Liver (tissue), 9 donors: ENCODE results near the gene ETFRF1. TPM values are rescaled to one million over a fixed set of nuclear protein-coding genes. Genes with fewer than 3 reads are reported as not detected.

ENCODE experiments used
- DNase-seq: peaks from one replicate; pipeline ENCODE4 v3.0.0-alpha.2; 2017; ENCODE audit warnings: low spot score
- H3K27ac ChIP-seq, 2 donors: one replicate each; pipeline ENCODE4 v1.7.0; 2013; ENCODE audit warnings: inconsistent platforms in 2 of 2, low read length in 2 of 2, control low read depth in 1 of 2, low read depth in 1 of 2, mild to moderate bottlenecking in 1 of 2
- H3K27me3 ChIP-seq, 4 donors: one replicate each; pipeline versions ENCODE4 v1.6.1 to v1.7.0; 2013; ENCODE audit warnings: low read length in 3 of 4, inconsistent platforms in 1 of 4, mild to moderate bottlenecking in 1 of 4, moderate library complexity in 1 of 4; ENCODE audit not compliant: control insufficient read depth in 4 of 4, insufficient read depth in 4 of 4
- H3K36me3 ChIP-seq, 4 donors: one replicate each; pipeline versions ENCODE4 v1.6.1 to v1.7.0; 2013; ENCODE audit warnings: low read length in 3 of 4, mild to moderate bottlenecking in 3 of 4, low read depth in 1 of 4, moderate library complexity in 1 of 4; ENCODE audit not compliant: control insufficient read depth in 4 of 4, insufficient read depth in 3 of 4
- H3K4me1 ChIP-seq, 4 donors: one replicate each; pipeline versions ENCODE4 v1.6.1 to v1.7.0; 2013; ENCODE audit warnings: low read length in 3 of 4, mild to moderate bottlenecking in 3 of 4, moderate library complexity in 1 of 4; ENCODE audit not compliant: control insufficient read depth in 4 of 4, insufficient read depth in 4 of 4
- H3K4me3 ChIP-seq, 3 donors: one replicate each; pipeline versions ENCODE4 v1.6.1 to v1.7.0; 2013; ENCODE audit warnings: low read length in 3 of 3, control low read depth in 1 of 3, low read depth in 1 of 3, mild to moderate bottlenecking in 1 of 3
- H3K9ac ChIP-seq, 2 donors: one replicate each; pipeline ENCODE4 v1.7.0; 2013; ENCODE audit warnings: low read length in 2 of 2, mild to moderate bottlenecking in 2 of 2, moderate library complexity in 2 of 2, control low read depth in 1 of 2, low read depth in 1 of 2
- H3K9me3 ChIP-seq, 4 donors: one replicate each; pipeline versions ENCODE4 v1.6.1 to v1.7.0; 2013; ENCODE audit warnings: low read length in 3 of 4; ENCODE audit not compliant: control insufficient read depth in 4 of 4
- ATF3 ChIP-seq: IDR thresholded peaks from 2 replicates; pipeline ENCODE4 v1.6.1; 2016; ENCODE audit warnings: antibody characterized with exemption
- CTCF ChIP-seq: fragments of 150-350 bp; IDR thresholded peaks from 2 replicates; pipeline ENCODE4 v1.5.1; 2017; ENCODE audit warnings: improper control_type of control experiment, low read depth, low read length; ENCODE audit not compliant: missing input control
- EGR1 ChIP-seq, 2 donors: IDR thresholded peaks; 2 replicates each; pipeline ENCODE4 v1.6.1; 2016 to 2018; ENCODE audit warnings: antibody characterized with exemption in 2 of 2, low read depth in 2 of 2
- FOXA1 ChIP-seq: IDR thresholded peaks from 2 replicates; pipeline ENCODE4 v1.6.1; 2016; ENCODE audit warnings: antibody characterized with exemption
- FOXA2 ChIP-seq: IDR thresholded peaks from 2 replicates; pipeline ENCODE4 v1.6.1; 2016; ENCODE audit warnings: antibody characterized with exemption
- GABPA ChIP-seq, 2 donors: IDR thresholded peaks in 1 of 2; conservative IDR thresholded peaks in 1 of 2; 2 replicates each; pipeline ENCODE4 v1.6.1; 2016; ENCODE audit warnings: antibody characterized with exemption in 2 of 2, mild to moderate bottlenecking in 1 of 2, moderate library complexity in 1 of 2
- HNF4A ChIP-seq, 2 donors: conservative IDR thresholded peaks; 2 replicates each; pipeline ENCODE4 v1.6.1; 2016; ENCODE audit warnings: antibody characterized with exemption in 2 of 2, mild to moderate bottlenecking in 2 of 2
- HNF4G ChIP-seq: IDR thresholded peaks from 2 replicates; pipeline ENCODE4 v1.6.1; 2016; ENCODE audit warnings: antibody characterized with exemption
- JUND ChIP-seq, 2 donors: IDR thresholded peaks; 2 replicates each; pipeline ENCODE4 v1.6.1; 2016; ENCODE audit warnings: antibody characterized with exemption in 2 of 2
- MAX ChIP-seq: IDR thresholded peaks from 2 replicates; pipeline ENCODE4 v1.6.1; 2016; ENCODE audit warnings: antibody characterized with exemption
- NR2F2 ChIP-seq: IDR thresholded peaks from 2 replicates; pipeline ENCODE4 v1.6.1; 2016; ENCODE audit warnings: antibody characterized with exemption
- RAD21 ChIP-seq, 2 donors: IDR thresholded peaks; 2 replicates each; pipeline ENCODE4 v1.6.1; 2016; ENCODE audit warnings: antibody characterized with exemption in 2 of 2, mild to moderate bottlenecking in 2 of 2
- REST ChIP-seq: IDR thresholded peaks from 2 replicates; pipeline ENCODE4 v1.6.1; 2016; ENCODE audit warnings: antibody characterized with exemption, mild to moderate bottlenecking
- RXRA ChIP-seq, 2 donors: IDR thresholded peaks; 2 replicates each; pipeline ENCODE4 v1.6.1; 2017 to 2018; ENCODE audit warnings: antibody characterized with exemption in 2 of 2, mild to moderate bottlenecking in 1 of 2
- SP1 ChIP-seq: IDR thresholded peaks from 2 replicates; pipeline ENCODE4 v1.6.1; 2018; ENCODE audit warnings: antibody characterized with exemption, mild to moderate bottlenecking
- TAF1 ChIP-seq: conservative IDR thresholded peaks from 2 replicates; pipeline ENCODE4 v1.6.1; 2016; ENCODE audit warnings: antibody characterized with exemption, mild to moderate bottlenecking
- YY1 ChIP-seq: IDR thresholded peaks from 2 replicates; pipeline ENCODE4 v1.6.1; 2016; ENCODE audit warnings: antibody characterized with exemption, mild to moderate bottlenecking
- ZBTB33 ChIP-seq: IDR thresholded peaks from 2 replicates; pipeline ENCODE4 v1.6.1; 2016; ENCODE audit warnings: antibody characterized with exemption
- WGBS: extraction: QIAGEN DNeasy Blood & Tissue Kit; methylation state at CpG from one replicate; pipeline ENCODE4 v1.1.7; 2013; 5-methylcytosine and 5-hydroxymethylcytosine counted together
- polyA plus RNA-seq, 2 donors: library from polyadenylated mRNA; stranded (reverse) in 1 of 2; unstranded in 1 of 2; fragments of 200-250 nt in 1 of 2; fragments of >200 nt in 1 of 2; fragmentation: Nextera tagmentation in 1 of 2; extraction: Ambion mirVana in 1 of 2; gene quantifications; one replicate each; pipeline versions ENCODE4 v1.2.1 to v1.2.3, GENCODE V29; 2013 to 2015
- total RNA-seq, 2 donors: library from RNA; depleted of rRNA; stranded (reverse); fragments of >200 nt; gene quantifications; one replicate each; pipeline ENCODE4 v1.2.3, GENCODE V29; 2014
- donor health status: healthy.
- donor health status: healthy.
- donor health status: healthy.
- donor health status: healthy.
- donor health status: healthy.

ETFRF1 gene
- total RNA-seq (10 to 100 TPM; 25.4 to 65.8 TPM), polyA plus RNA-seq (100 to 1,000 TPM in 1 of 2 donors, 10 to 100 TPM in 1; 22.8 to 141 TPM)

- no peaks in the 10 kb centered on the region for H3K36me3 ChIP-seq
- TF ChIP-seq CTCF (no peak), FOXA1 (no peak), HNF4G (no peak), MAX (peak; percentile 49), SP1 (peak; percentile 61), GABPA (IDR thresholded peaks at IDR 0.05 in 1 of 2, conservative IDR thresholded peaks at IDR 0.05 in 1 of 2) (peak in 1 of 2 donors; percentile 82), RXRA (IDR thresholded peaks at IDR 0.05) (peak in 1 of 2 donors; percentile 7), ZBTB33 (no peak), HNF4A (conservative IDR thresholded peaks at IDR 0.05) (peak; percentile 9 to 44), NR2F2 (no peak), FOXA2 (no peak), JUND (IDR thresholded peaks at IDR 0.05) (no peak), REST (peak; percentile 75), TAF1 (peak; percentile 88), ATF3 (no peak), YY1 (no peak), RAD21 (IDR thresholded peaks at IDR 0.05) (peak in 1 of 2 donors; percentile 23), EGR1 (IDR thresholded peaks at IDR 0.05; ENCODE audit: low read depth in 2 of 2) (peak in 1 of 2 donors; percentile 51)
- WGBS = under 1% methylated on average over 54 of the region's 54 CpGs
These were observed at the start of gene ETFRF1, which contains the start of gene DNAI7 for GRCh38 chr12:25195056-25195971. ETFRF1 (plus strand) TSS chr12:25195237; CDS start chr12:25203957, 8,720 bp downstream. DNAI7 (minus strand) TSS chr12:25195160; CDS start chr12:25195078, 82 bp downstream.

More at GRCh38 chr12:25195056-25195971, at the start of gene ETFRF1, which contains the start of gene DNAI7:
- Histone ChIP-seq H3K27me3 (no peaks in the 10 kb centered on the region), H3K4me1 (peaks cover 0 to 17% (median 9%) of the 10 kb centered on the region in 4 donors), H3K9me3 (no peaks in the 10 kb centered on the region), H3K4me3 (peak within 1 kb of the TSS; percentile 68 to 94 (median 92)), H3K9ac (peak within 1 kb of the TSS; percentile 61 to 99), H3K27ac (peak within 1 kb of the TSS; percentile 96 to 97)
- DNase-seq = peak; percentile 99
